Neural cell (in vitro differentiated cells): ENCODE data around the gene LETM1. TPM values are rescaled to one million over a fixed set of nuclear protein-coding genes. Genes with fewer than 3 reads are reported as not detected.

Experiments used
- H2AFZ ChIP-seq: fragments of 200-600, 300-800 bp; sonication (generic), shearing (Covaris generic); 2 replicates; pipeline ENCODE4 v1.6.0; 2014; ENCODE audit warnings: low read depth, mild to moderate bottlenecking, antibody characterized with exemption, low read length, moderate library complexity
- H3F3A ChIP-seq: fragments of 200-600 bp; shearing (Covaris generic); 2 replicates; pipeline ENCODE4 v1.6.1; 2016; ENCODE audit warnings: mild to moderate bottlenecking, moderate library complexity, mixed read lengths, antibody characterized with exemption, low read length; ENCODE audit not compliant: insufficient read depth, poor library complexity, severe bottlenecking
- H3K27ac ChIP-seq: fragments of 200-600, 300-800 bp; sonication (generic), shearing (Covaris generic); 2 replicates; pipeline ENCODE4 v1.5.1; 2014; ENCODE audit warnings: mild to moderate bottlenecking, low read length, moderate library complexity
- H3K27me3 ChIP-seq: fragments of 300-800, 200-600 bp; sonication (generic), shearing (Covaris generic); 2 replicates; pipeline ENCODE4 v1.6.0; 2014; ENCODE audit warnings: mild to moderate bottlenecking, low read depth, low read length, moderate library complexity; ENCODE audit not compliant: insufficient read depth
- H3K36me3 ChIP-seq: fragments of 300-800, 200-600 bp; sonication (generic), shearing (Covaris generic); 2 replicates; pipeline ENCODE4 v1.5.1; 2014; ENCODE audit warnings: mild to moderate bottlenecking, antibody characterized with exemption, low read length, moderate library complexity; ENCODE audit not compliant: insufficient read depth
- H3K4me2 ChIP-seq: fragments of 300-800, 200-600 bp; sonication (generic), shearing (Covaris generic); 2 replicates; pipeline ENCODE4 v1.6.0; 2014; ENCODE audit warnings: mild to moderate bottlenecking, low read length
- H3K4me3 ChIP-seq: fragments of 300-800, 200-600 bp; sonication (generic), shearing (Covaris generic); 2 replicates; pipeline ENCODE4 v1.5.1; 2014; ENCODE audit warnings: mild to moderate bottlenecking, low read length, moderate library complexity
- H3K79me2 ChIP-seq: fragments of 200-600 bp; shearing (Covaris generic); replicated peaks from 2 replicates; pipeline ENCODE4 v1.6.0; 2014; ENCODE audit warnings: mild to moderate bottlenecking, low read length, moderate library complexity; ENCODE audit not compliant: insufficient read depth
- H3K9ac ChIP-seq: fragments of 300-800, 200-600 bp; sonication (generic), shearing (Covaris generic); 2 replicates; pipeline ENCODE4 v1.6.1; 2016; ENCODE audit warnings: mild to moderate bottlenecking, low read length, mixed read lengths
- H3K9me2 ChIP-seq: fragments of 200-600 bp; shearing (Covaris generic); 2 replicates; pipeline ENCODE4 v1.6.1; 2016; ENCODE audit warnings: mild to moderate bottlenecking, low read length, mixed read lengths; ENCODE audit not compliant: insufficient read depth
- H3K9me3 ChIP-seq: fragments of 200-600, 300-800 bp; sonication (generic), shearing (Covaris generic); 2 replicates; pipeline ENCODE4 v1.6.1; 2016; ENCODE audit warnings: mild to moderate bottlenecking, mixed run types, low read length, moderate library complexity, mixed read lengths
- H4K20me1 ChIP-seq: fragments of 200-600 bp; shearing (Covaris generic); 2 replicates; pipeline ENCODE4 v1.6.1; 2016; ENCODE audit warnings: mild to moderate bottlenecking, mixed run types; ENCODE audit not compliant: insufficient read depth
- CTCF ChIP-seq: fragments of 450-650 bp; IDR thresholded peaks from 2 replicates; pipeline ENCODE4 v1.5.1; 2014; ENCODE audit warnings: antibody characterized with exemption, mild to moderate bottlenecking, moderate library complexity; ENCODE audit not compliant: poor library complexity, severe bottlenecking
- EP300 ChIP-seq: fragments of 450-650 bp; conservative IDR thresholded peaks from 2 replicates; pipeline ENCODE4 v1.6.1; 2014; ENCODE audit warnings: antibody characterized with exemption, mild to moderate bottlenecking, moderate library complexity; ENCODE audit not compliant: poor library complexity, severe bottlenecking
- EZH2 ChIP-seq: fragments of 200-600, 300-800 bp; shearing (Covaris generic), sonication (generic); IDR thresholded peaks from 2 replicates; pipeline ENCODE4 v1.6.1; 2014; ENCODE audit warnings: antibody characterized with exemption, low read length, borderline replicate concordance, mild to moderate bottlenecking; ENCODE audit not compliant: insufficient read depth, poor library complexity, severe bottlenecking
- MXI1 ChIP-seq: fragments of 450-650 bp; conservative IDR thresholded peaks from 2 replicates; pipeline ENCODE4 v1.6.1; 2014; ENCODE audit warnings: antibody characterized with exemption, mild to moderate bottlenecking; ENCODE audit not compliant: poor library complexity, severe bottlenecking
- POLR2AphosphoS5 ChIP-seq: IDR thresholded peaks from 2 replicates; pipeline ENCODE4 v1.6.1; 2012
- RAD21 ChIP-seq: fragments of 450-650 bp; conservative IDR thresholded peaks from 2 replicates; pipeline ENCODE4 v1.6.1; 2014; ENCODE audit warnings: antibody characterized with exemption, mild to moderate bottlenecking, moderate library complexity
- REST ChIP-seq: IDR thresholded peaks from 2 replicates; pipeline ENCODE4 v1.6.1; 2012; ENCODE audit warnings: borderline replicate concordance
- SMC3 ChIP-seq: fragments of 450-650 bp; conservative IDR thresholded peaks from 2 replicates; pipeline ENCODE4 v1.6.1; 2014; ENCODE audit warnings: antibody characterized with exemption, mild to moderate bottlenecking, moderate library complexity; ENCODE audit not compliant: poor library complexity
- TAF1 ChIP-seq: IDR thresholded peaks from 2 replicates; pipeline ENCODE4 v1.6.1; 2012; ENCODE audit warnings: low read depth
- polyA plus RNA-seq: library from polyadenylated mRNA; depleted of rRNA; stranded (reverse); fragments of >200 nt; gene quantifications from 2 replicates; pipeline ENCODE4 v1.2.3, GENCODE V29; 2014

The LETM1 gene
- polyA plus RNA-seq, 1 donor from 2014 or later, result 38.9 TPM

GRCh38 chr4:1777822-1778641 lies 77.9 kb downstream of the LETM1 start:
- no peak overlapping the region for H2AFZ ChIP-seq
- H3K4me2 ChIP-seq, result no peak overlapping the region
- no peaks in the 10 kb centered on the region for H3K9me2 ChIP-seq
- no peaks in the 10 kb centered on the region for H4K20me1 ChIP-seq
- no peak overlapping the region for H3K9ac ChIP-seq
- no peaks in the 10 kb centered on the region for H3K27me3 ChIP-seq
- H3K79me2 ChIP-seq, result no peaks in the 10 kb centered on the region
- no peaks in the 10 kb centered on the region for H3K9me3 ChIP-seq
- no peak for TF ChIP-seq EZH2
- TF ChIP-seq CTCF, result no peak
- no peak for TF ChIP-seq SMC3
- TF ChIP-seq REST, result no peak
- no peak for TF ChIP-seq MXI1
- TF ChIP-seq EP300, result no peak
- no peak for TF ChIP-seq POLR2AphosphoS5
- no peak for TF ChIP-seq TAF1
- TF ChIP-seq RAD21, result no peak
- H3K27ac ChIP-seq, result no peak overlapping the region
- no peaks in the 10 kb centered on the region for H3F3A ChIP-seq
- H3K4me3 ChIP-seq, result no peak overlapping the region
- H3K36me3 ChIP-seq, result no peaks in the 10 kb centered on the region

GRCh38 chr4:1776521-1777161 lies 79.3 kb downstream of the LETM1 start:
- Histone ChIP-seq H3K36me3 (no peaks in the 10 kb centered on the region), H3K4me3 (no peak overlapping the region), H3K9me3 (no peaks in the 10 kb centered on the region), H3K27ac (no peak overlapping the region), H3K79me2 (no peaks in the 10 kb centered on the region), H3K27me3 (no peaks in the 10 kb centered on the region), H3K4me2 (no peak overlapping the region), H3K9ac (no peak overlapping the region), H3K9me2 (no peaks in the 10 kb centered on the region), H2AFZ (no peak overlapping the region), H4K20me1 (no peaks in the 10 kb centered on the region), H3F3A (no peaks in the 10 kb centered on the region)
- TF ChIP-seq TAF1 (no peak), MXI1 (no peak), POLR2AphosphoS5 (no peak), RAD21 (no peak)
